Activated CD4-positive, alpha-beta T cell treated with anti-CD3 and anti-CD28 coated beads for 36 hours (primary cell): Measurements from ENCODE around the gene SORBS1. TPM values are rescaled to one million over a fixed set of nuclear protein-coding genes. Genes with fewer than 3 reads are reported as not detected.

Experiments
- ATAC-seq: fragments of 200-7000 bp; cut with Tn5 transposase; one replicate; pipeline ENCODE4 v1.10.0; 2021; ENCODE audit warnings: mild to moderate bottlenecking, moderate library complexity
- CTCF ChIA-PET: fragments of 350-600 bp; sonication (Branson Sonifier 250); formaldehyde crosslinking; loops from one replicate; lab custom pipeline; 2021; ENCODE audit warnings: antibody characterized with exemption; lab: Charles Lee
- POLR2A ChIA-PET: fragments of 350-600 bp; sonication (Branson Sonifier 250); formaldehyde crosslinking; loops from one replicate; lab custom pipeline; 2021; ENCODE audit warnings: antibody characterized with exemption, inconsistent platforms; lab: Charles Lee
- DNase-seq: peaks from one replicate; pipeline ENCODE4 v3.0.0-alpha.2; 2020
- H3K27ac Mint-ChIP-seq: one replicate; pipeline ENCODE4 v1.8.0; 2021; ENCODE audit warnings: mixed read lengths
- H3K27me3 Mint-ChIP-seq: one replicate; pipeline ENCODE4 v1.8.0; 2021; ENCODE audit warnings: mixed read lengths
- H3K36me3 Mint-ChIP-seq: one replicate; pipeline ENCODE4 v1.8.0; 2021; ENCODE audit warnings: low read depth, mixed read lengths
- H3K4me1 Mint-ChIP-seq: one replicate; pipeline ENCODE4 v1.8.0; 2021; ENCODE audit warnings: mixed read lengths
- H3K4me3 Mint-ChIP-seq: one replicate; pipeline ENCODE4 v1.8.0; 2021; ENCODE audit warnings: mild to moderate bottlenecking, moderate library complexity, mixed read lengths
- H3K9me3 Mint-ChIP-seq: one replicate; pipeline ENCODE4 v1.8.0; 2021; ENCODE audit warnings: low read depth, mixed read lengths
- intact Hi-C, 2 experiments: fragments of 100-400 bp; cut with DNase I in 1 of 2; cut with micrococcal nuclease in 1 of 2; formaldehyde crosslinking; loops; one replicate each; pipeline versions ENCODE4 v1.14.2 to v1.15.1; 2022 to 2024; cut with DNase I, micrococcal nuclease
- total RNA-seq, 2 experiments: library from RNA; stranded (reverse); gene quantifications; one replicate each; pipeline ENCODE4 v1.2.3, GENCODE V29; 2021

Gene SORBS1
- total RNA-seq, 2 experiments from 2014 or later, result 0.69 to 1.0 TPM

GRCh38 chr10:95304463-95304862, 256.7 kb downstream of the SORBS1 start:
- H3K36me3 Mint-ChIP-seq, result no peaks in the 10 kb centered on the region
- CTCF ChIA-PET, result no interaction called here
- POLR2A ChIA-PET, result no interaction called here
- intact Hi-C loops, result no loop called here
- no peak overlapping the region for H3K27ac Mint-ChIP-seq
- DNase-seq (no peak), ATAC-seq (no peak)
- H3K4me3 Mint-ChIP-seq, result no peak overlapping the region
- no peaks in the 10 kb centered on the region for H3K27me3 Mint-ChIP-seq
- no peaks in the 10 kb centered on the region for H3K9me3 Mint-ChIP-seq
- H3K4me1 Mint-ChIP-seq, result peaks cover 7% of the 10 kb centered on the region

- H3K4me1 Mint-ChIP-seq, result peaks cover 7% of the 10 kb centered on the region
- H3K9me3 Mint-ChIP-seq, result no peaks in the 10 kb centered on the region
- ATAC-seq, result no peak
- H3K27me3 Mint-ChIP-seq, result no peaks in the 10 kb centered on the region
- intact Hi-C loops, result no loop called here
- POLR2A ChIA-PET, result no interaction called here
- H3K4me3 Mint-ChIP-seq, result no peak overlapping the region
- H3K27ac Mint-ChIP-seq, result no peak overlapping the region
- CTCF ChIA-PET, result interaction anchor here (0.7 kb wide), 1 partner anchor 827 kb away, joined by 3 read pairs; no protein-coding TSS in a partner anchor
- DNase-seq, result no peak
- H3K36me3 Mint-ChIP-seq, result no peaks in the 10 kb centered on the region
Observed at GRCh38 chr10:95303950-95304349, 257.2 kb downstream of the SORBS1 start.

GRCh38 chr10:95303535-95303934, 257.6 kb downstream of the SORBS1 start:
- ChIA-PET CTCF (interaction anchor here (0.7 kb wide), 1 partner anchor 826 kb away, joined by 3 read pairs; no protein-coding TSS in a partner anchor), POLR2A (no interaction called here)
- no peak overlapping the region for H3K4me3 Mint-ChIP-seq
- no peaks in the 10 kb centered on the region for H3K27me3 Mint-ChIP-seq
- DNase-seq, result no peak
- no peaks in the 10 kb centered on the region for H3K9me3 Mint-ChIP-seq
- H3K4me1 Mint-ChIP-seq, result peaks cover 2% of the 10 kb centered on the region
- ATAC-seq, result no peak
- H3K27ac Mint-ChIP-seq, result no peak overlapping the region
- no peaks in the 10 kb centered on the region for H3K36me3 Mint-ChIP-seq
- intact Hi-C loops, result no loop called here

GRCh38 chr10:95300022-95300539, 261.1 kb downstream of the SORBS1 start:
- intact Hi-C loops, result no loop called here
- ATAC-seq (no peak), DNase-seq (no peak)
- Mint-ChIP-seq H3K36me3 (no peaks in the 10 kb centered on the region), H3K27ac (no peak overlapping the region), H3K27me3 (peaks cover 4% of the 10 kb centered on the region), H3K4me1 (peaks cover 6% of the 10 kb centered on the region), H3K9me3 (no peaks in the 10 kb centered on the region), H3K4me3 (no peak overlapping the region)
- ChIA-PET POLR2A (no interaction called here), CTCF (no interaction called here)

GRCh38 chr10:95297402-95297801, 263.8 kb downstream of the SORBS1 start:
- ATAC-seq (no peak), DNase-seq (no peak)
- POLR2A ChIA-PET, result no interaction called here
- Mint-ChIP-seq H3K27me3 (peaks cover 16% of the 10 kb centered on the region), H3K27ac (no peak overlapping the region), H3K36me3 (no peaks in the 10 kb centered on the region), H3K4me3 (no peak overlapping the region), H3K9me3 (no peaks in the 10 kb centered on the region), H3K4me1 (peaks cover 11% of the 10 kb centered on the region)
- intact Hi-C loops, result no loop called here
- CTCF ChIA-PET, result interaction anchor here (0.6 to 1.2 kb wide), 2 partner anchors 50 to 986 kb away, joined by 3 read pairs; no protein-coding TSS in a partner anchor

- intact Hi-C loops, result no loop called here
- Mint-ChIP-seq H3K27ac (no peak overlapping the region), H3K9me3 (no peaks in the 10 kb centered on the region), H3K4me1 (peaks cover 11% of the 10 kb centered on the region), H3K4me3 (no peak overlapping the region), H3K27me3 (peaks cover 20% of the 10 kb centered on the region), H3K36me3 (no peaks in the 10 kb centered on the region)
- ATAC-seq (no peak), DNase-seq (no peak)
- CTCF ChIA-PET, result interaction anchor here (0.5 to 0.6 kb wide), 2 partner anchors 53 to 987 kb away, joined by 3 read pairs; no protein-coding TSS in a partner anchor
- POLR2A ChIA-PET, result no interaction called here
Observed at GRCh38 chr10:95296764-95297163, 264.4 kb downstream of the SORBS1 start.

GRCh38 chr10:95295031-95295755, 266.0 kb downstream of the SORBS1 start:
- ChIA-PET CTCF (interaction anchor here (0.5 to 2.3 kb wide), 4 partner anchors 18 to 129 kb away, joined by 3 to 12 read pairs (median 4); no protein-coding TSS in a partner anchor), POLR2A (no interaction called here)
- Mint-ChIP-seq H3K4me3 (peak overlapping the region; percentile 43), H3K27ac (no peak overlapping the region), H3K4me1 (peaks cover 13% of the 10 kb centered on the region), H3K27me3 (peaks cover 28% of the 10 kb centered on the region), H3K9me3 (no peaks in the 10 kb centered on the region), H3K36me3 (no peaks in the 10 kb centered on the region)
- intact Hi-C loops, result no loop called here
- DNase-seq (peak; percentile 71), ATAC-seq (peak; percentile 70)

GRCh38 chr10:95293631-95294030, 267.5 kb downstream of the SORBS1 start:
- CTCF ChIA-PET, result interaction anchor here (0.6 to 2.3 kb wide), 2 partner anchors 18 to 69 kb away, joined by 3 to 12 read pairs; no protein-coding TSS in a partner anchor
- DNase-seq (no peak), ATAC-seq (no peak)
- intact Hi-C loops, result no loop called here
- Mint-ChIP-seq H3K4me3 (no peak overlapping the region), H3K9me3 (no peaks in the 10 kb centered on the region), H3K27ac (no peak overlapping the region), H3K36me3 (no peaks in the 10 kb centered on the region), H3K27me3 (peaks cover 40% of the 10 kb centered on the region), H3K4me1 (peaks cover 16% of the 10 kb centered on the region)
- POLR2A ChIA-PET, result no interaction called here

- Mint-ChIP-seq H3K27me3 (peaks cover 54% of the 10 kb centered on the region), H3K27ac (no peak overlapping the region), H3K36me3 (no peaks in the 10 kb centered on the region), H3K4me3 (no peak overlapping the region), H3K4me1 (peaks cover 16% of the 10 kb centered on the region), H3K9me3 (no peaks in the 10 kb centered on the region)
- intact Hi-C loops, result no loop called here
- ATAC-seq (no peak), DNase-seq (no peak)
- ChIA-PET POLR2A (no interaction called here), CTCF (interaction anchor here (0.6 kb wide), 1 partner anchor 139 kb away, joined by 4 read pairs; no protein-coding TSS in a partner anchor)
Observed at GRCh38 chr10:95291365-95292039, 269.7 kb downstream of the SORBS1 start.

GRCh38 chr10:95290461-95291364, 270.5 kb downstream of the SORBS1 start, which contains the start of gene PDLIM1:
Gene PDLIM1, minus strand, starts transcription at chr10:95291003. Its CDS starts 88 bp downstream, at chr10:95290915.
- intact Hi-C loops, result no loop called here
- H3K9me3 Mint-ChIP-seq, result no peaks in the 10 kb centered on the region
- H3K27ac Mint-ChIP-seq, result no peak within 1 kb of the TSS
- ChIA-PET CTCF (interaction anchor here (0.6 to 0.9 kb wide), 2 partner anchors 43 to 140 kb away, joined by 3 to 4 read pairs; no protein-coding TSS in a partner anchor), POLR2A (no interaction called here)
- ATAC-seq (peak; percentile 62), DNase-seq (peak; percentile 51)
- H3K36me3 Mint-ChIP-seq, result no peaks in the 10 kb centered on the region
- peak within 1 kb of the TSS; percentile 44 for H3K4me3 Mint-ChIP-seq
- H3K4me1 Mint-ChIP-seq, result peaks cover 16% of the 10 kb centered on the region
- peaks cover 52% of the 10 kb centered on the region for H3K27me3 Mint-ChIP-seq
